GM18951 (cell line): ENCODE measurements around the gene ACTL7A.

ENCODE experiments used
- POLR2A ChIP-seq: IDR thresholded peaks from 4 replicates; pipeline ENCODE4 v1.6.1; 2011; ENCODE audit warnings: mild to moderate bottlenecking; ENCODE audit not compliant: insufficient read length, insufficient read depth; ENCODE audit errors: extremely low read depth
- in situ Hi-C: fragments of 300-500 bp; cut with MboI; formaldehyde crosslinking; loops from one replicate; pipeline ENCODE4 v1.12.0; 2022; ENCODE audit warnings: low sequenced_read_pairs, mixed read lengths, inconsistent platforms; ENCODE audit not compliant: unreplicated experiment

The ACTL7A gene

DNA sequence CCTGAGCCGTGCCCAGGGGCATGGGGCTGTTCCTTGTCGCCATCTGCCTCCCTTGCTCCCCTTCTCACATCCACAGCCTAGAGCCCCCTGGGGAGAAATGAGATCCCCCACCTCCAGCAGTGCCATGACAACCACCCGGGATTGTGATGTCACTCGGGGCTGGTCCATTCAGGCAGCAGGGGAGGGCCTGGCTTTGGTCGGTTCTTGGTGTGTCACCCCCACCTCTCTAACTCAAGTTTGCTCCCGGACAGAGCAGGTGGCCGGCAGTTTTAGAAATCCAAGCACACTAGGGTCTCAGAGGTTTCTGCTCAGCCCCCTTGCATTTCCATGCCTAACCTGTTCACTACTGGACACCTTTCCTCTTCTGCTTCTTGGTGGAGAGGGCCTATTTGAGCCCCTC lies 6.2 kb upstream of the ACTL7A start, which contains the start of gene ACTL7B:
TSS of gene ACTL7B (minus strand) at position 99 of the 400 bp plus-strand sequence. CDS start at position 43, 56 bp downstream.
- in situ Hi-C loops = no loop called here

DNA sequence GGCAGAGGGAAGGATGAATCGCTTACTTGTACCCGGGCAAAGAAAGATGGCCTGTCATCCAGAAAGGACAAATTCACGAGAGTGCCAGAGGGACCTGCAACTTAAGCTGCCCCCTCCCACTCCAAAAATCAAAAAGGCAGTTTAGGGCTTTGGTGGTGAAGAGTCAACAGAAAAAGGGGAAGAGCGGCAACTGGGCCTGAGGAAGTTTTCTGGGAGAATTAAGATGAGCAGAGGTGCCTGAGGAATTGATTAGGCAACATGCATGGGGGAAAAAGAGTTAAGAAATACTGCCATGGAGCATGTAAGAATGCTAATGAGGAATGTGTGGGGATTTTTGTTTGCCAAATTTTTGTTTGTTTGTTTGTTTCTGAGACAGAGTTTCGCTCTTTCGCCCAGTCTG lies 4.5 kb upstream of the ACTL7A start:
- TF ChIP-seq POLR2A = no peak
- in situ Hi-C loops = no loop called here

More for the DNA sequence above, 6.2 kb upstream of the ACTL7A start, which contains the start of gene ACTL7B:
- TF ChIP-seq POLR2A = no peak

DNA sequence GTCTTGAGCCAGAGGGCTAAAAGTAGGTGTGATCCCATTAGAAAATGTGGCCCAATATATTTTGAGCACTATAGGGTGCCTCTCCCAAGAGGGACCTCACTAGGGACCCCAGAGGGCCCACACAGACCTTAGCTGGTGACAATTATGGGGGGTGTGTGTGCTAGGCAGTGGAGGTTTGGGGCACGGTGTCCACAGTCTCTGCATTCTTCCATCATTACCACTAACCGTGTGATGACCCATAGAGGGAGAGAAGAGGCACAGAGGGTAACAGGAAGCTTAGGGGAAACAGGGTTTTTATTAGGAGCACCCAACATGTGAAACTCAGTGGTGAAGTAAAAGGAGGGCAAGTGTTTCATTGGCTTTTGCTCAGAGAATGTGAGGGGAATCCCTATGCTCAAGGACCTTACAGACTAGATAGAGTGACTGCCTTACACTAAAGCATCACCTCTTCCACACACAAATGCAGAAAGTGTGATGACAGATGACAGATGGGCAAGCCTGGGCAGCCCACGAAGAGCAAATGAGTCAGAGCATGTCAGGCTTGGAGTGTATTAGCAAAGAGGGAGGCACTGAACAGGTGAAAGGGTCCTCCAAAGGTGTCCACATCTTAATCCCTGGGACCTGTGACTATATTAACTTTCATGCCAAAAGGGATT lies 2.5 kb upstream of the ACTL7A start:
- TF ChIP-seq POLR2A = no peak
- in situ Hi-C loops = no loop called here

DNA sequence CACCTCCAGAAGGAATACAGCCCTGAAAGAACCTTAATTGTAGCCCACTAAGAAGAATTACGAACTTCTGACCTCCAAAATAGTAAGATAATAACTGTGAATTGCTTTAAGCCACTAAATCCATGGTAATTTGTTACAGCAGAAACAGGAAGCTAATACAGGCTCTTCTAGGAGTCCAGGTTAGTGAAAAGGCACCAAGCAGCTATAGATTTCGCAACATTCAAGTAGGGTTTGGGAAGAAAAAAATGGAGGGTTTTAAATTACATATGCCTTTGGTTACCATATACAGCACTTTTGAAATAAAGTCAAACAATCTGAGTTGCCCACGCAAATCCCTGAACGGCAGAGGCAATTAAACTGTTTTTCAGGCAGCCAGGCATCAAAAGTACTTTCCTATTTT lies 1.7 kb upstream of the ACTL7A start:
- no peak for TF ChIP-seq POLR2A
- in situ Hi-C loops = no loop called here

DNA sequence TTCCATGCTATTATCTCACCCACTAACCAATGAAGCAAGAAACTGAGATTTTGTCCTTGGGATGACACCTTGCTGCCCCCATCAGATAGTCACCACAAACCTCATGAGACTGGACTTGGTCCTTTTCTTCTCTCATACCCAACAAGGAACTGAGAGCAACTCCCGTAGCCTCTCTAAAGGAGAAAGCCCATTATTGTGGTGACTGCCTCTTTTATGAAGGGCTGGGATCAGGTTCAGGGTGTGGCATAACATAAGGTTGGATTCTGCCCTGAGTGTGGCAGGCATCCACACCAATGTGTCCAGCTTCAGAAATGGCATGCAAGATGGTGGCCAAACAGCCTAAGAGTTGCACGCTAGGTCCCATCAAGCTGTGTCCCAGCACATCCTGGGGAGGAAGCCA lies 1.3 kb upstream of the ACTL7A start:
- TF ChIP-seq POLR2A = no peak
- in situ Hi-C loops = no loop called here

DNA sequence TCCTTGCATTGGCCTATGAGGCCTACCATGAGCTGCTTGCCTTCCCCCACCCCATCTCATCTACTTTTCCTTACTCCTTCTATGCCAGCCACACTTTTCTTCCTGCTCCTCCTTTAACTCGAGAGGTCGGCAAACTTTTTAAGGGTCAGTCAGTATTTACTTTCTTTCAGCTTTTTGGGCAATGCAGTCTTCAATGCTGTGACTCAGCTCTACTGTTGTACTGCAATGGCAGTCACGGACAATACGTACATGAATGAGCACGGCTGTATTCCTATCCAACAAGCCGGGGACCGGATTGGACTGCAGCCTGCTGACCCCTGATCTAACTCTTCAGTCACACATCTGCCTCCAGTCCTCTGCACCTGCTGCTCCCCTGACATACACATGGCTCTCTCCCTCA lies 602 bp upstream of the ACTL7A start:
- no peak for TF ChIP-seq POLR2A
- in situ Hi-C loops = no loop called here

DNA sequence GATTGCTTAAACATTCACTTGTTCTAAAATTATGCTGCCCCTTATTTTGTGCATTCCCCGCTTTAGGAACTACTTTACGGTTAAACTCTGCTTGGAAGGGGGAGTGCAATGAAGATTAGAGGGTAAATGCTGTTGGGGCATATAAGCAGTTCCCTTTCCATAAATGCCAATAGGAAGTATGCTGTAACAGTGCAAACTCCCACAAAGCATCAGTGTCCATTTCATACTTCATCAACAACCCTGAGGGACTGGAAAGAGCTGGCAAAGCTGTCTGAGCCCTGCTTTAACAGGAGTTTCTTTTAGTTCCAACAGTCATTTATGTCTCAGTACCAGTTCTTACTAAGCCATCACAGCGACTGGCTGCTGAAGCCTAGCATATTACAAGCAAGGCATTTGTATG lies 1.8 kb downstream of the ACTL7A start:
- in situ Hi-C loops = no loop called here

DNA sequence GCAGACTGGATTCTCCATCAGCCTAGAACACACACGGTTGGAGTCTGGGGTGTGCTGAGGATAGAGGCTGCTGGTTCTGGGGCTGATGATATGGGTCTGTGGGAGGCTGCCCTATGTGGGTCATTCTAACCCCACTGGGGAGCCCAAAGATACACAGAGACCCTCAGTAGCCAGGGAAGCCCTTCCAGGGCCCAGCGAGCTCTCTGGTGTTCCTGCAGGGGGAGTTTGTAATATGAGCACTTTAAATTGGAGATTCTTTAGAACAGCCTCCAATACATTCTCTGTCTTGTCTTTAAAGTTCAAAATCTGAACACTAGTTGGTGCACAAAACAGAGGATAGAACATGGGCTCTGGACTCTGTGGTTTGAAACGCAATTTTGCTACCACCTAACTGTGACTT lies 2.4 kb downstream of the ACTL7A start:
- in situ Hi-C loops = no loop called here
- TF ChIP-seq POLR2A = no peak

More for the DNA sequence above, 1.8 kb downstream of the ACTL7A start:
- TF ChIP-seq POLR2A = no peak

DNA sequence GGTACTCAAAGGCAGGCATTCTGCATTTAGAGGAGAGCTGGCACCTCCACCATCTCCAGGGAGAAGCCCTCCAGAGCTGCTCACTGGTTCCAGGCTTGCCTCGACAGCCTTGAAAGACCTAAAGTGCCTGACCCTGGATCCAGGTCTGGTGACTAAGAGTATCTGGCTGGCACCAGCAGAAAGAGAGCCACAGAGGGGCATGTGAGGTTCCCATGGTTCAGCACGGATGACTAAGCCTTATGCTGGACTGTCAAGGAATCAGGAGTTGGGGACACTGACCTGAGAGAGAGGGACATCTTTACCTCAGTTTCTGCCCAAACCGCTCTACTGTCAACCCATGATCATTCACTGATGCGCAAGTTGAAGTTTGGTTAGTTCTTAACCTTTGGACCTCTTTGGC lies 3.0 kb downstream of the ACTL7A start:
- in situ Hi-C loops = no loop called here
- no peak for TF ChIP-seq POLR2A

DNA sequence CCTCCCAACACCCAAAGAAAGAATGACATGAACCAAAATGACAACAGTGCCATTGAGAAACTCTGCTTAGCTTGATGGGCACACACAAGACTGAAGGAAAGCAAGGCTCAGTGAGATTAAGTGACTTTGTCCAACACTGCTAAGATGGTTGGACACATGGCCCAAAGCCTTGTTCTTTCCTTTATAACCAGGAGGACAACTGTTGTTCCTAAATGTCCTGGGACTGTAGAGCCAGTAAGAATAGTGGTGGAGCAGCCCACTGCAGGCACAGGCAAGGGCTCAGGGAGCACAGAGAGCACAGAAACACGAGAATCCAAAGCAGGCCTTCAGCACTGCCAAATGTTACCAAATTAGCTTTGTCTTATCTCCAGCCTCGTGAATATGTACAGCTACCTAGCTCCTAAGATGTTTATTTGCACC lies 3.9 kb downstream of the ACTL7A start:
- no peak for TF ChIP-seq POLR2A
- in situ Hi-C loops = no loop called here

DNA sequence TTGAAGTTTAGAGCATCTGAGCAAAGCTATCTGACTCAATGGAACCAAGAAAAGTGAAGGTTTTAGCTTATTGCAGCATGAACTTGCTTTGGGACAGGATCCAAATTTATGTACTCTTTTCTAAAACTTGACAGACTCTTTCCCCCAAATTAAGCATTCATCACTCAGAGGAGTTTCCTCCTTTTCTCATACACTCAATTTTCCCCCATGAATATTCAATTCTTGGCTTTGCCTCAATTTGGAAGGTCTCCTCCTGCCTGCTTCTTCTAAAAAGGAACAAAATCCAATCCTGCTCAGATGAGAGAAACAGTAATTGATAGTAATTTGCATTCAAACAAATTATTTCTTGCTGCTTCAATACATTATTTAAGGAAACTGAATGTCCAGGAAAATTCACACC lies 5.0 kb downstream of the ACTL7A start:
- TF ChIP-seq POLR2A = no peak
- in situ Hi-C loops = no loop called here

DNA sequence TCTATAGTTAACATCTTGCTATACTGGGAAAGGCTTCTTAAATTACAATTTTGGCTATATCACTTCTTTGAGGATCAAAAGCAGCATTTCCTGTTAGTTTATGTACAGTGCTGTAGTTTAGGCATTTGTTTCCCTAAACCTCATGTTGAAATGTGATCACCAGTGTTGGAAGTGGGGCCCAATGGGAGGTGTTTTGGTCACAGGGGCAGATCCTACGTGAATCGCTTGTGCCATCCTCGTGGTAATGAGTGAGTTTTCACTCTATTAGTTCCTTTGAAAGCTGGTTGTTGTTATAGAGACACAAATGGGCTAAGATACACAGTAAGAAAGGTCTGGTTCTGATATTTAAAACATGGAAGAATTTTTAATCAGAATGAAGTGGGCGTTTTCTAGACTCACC lies 5.8 kb downstream of the ACTL7A start:
- in situ Hi-C loops = no loop called here
- TF ChIP-seq POLR2A = no peak

DNA sequence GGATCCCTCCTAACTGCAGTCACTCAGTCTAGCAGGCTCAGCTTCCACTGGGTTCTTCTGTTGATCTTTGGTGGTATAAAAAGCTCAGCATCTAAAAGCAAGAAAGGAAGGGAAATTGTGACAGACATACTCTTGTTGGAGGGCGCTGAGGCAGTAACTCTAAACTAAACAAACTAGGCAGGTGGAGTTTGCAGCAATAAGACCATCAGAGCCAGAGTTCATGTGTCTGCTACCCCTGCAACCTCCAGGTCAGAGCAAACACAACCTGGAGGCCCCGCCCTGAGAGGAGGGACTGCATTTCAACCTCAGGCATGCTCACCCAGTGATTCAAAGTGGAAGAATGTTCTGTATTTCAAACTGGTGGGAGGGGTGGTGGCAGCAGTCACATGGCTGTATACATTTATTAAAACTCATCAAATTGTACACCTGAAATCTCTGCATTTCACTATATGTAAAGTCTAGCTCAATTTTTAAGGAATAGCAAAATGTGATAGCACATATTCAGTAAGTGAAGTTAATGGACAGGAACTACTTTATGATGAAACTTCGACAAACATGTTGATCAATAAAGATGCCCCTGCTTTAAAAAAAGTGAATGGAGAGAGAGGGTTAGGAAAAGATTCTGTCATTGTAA lies 7.1 kb downstream of the ACTL7A start:
- in situ Hi-C loops = no loop called here
- TF ChIP-seq POLR2A = no peak

DNA sequence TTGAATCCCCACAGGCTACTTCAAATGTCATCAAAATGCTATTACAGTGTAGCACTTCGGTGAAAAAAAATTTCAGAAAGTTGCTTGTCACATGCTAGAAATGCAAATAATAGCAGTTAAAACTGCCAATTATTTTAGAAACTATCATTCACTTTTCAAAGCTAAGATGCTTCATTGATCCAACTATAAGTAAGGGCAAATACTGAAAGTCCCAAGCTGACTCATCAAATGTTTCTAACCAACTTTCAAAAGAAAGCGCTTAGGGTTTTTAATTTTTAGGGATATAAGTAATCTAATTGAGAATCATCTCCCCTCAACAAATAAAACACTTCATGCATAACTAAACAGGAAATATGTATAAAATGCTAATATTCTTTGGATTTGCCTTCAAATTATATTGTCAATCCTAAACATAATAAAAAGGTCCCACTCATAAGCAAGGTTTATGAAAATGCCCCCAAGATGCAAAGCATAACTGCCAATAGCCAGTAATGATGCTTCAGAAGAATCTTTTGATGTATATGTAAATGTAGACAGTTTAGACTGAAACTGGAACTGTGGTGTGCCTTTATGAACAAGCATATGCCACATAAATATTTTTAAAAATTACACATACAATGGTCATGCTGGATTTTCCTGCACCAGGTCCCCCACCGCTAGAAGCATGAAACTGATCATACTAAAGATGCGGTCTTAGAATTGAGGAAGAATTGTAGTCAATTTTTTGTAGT lies 12.2 kb downstream of the ACTL7A start:
- TF ChIP-seq POLR2A = no peak
- in situ Hi-C loops = no loop called here
